Midbrain (tissue), 1 donor: ENCODE data around the gene GLB1L.

Experiments used
- DNase-seq: peaks from one replicate; lab custom pipeline; 2025; lab: John Stamatoyannopoulos, UW

The GLB1L gene

GRCh38 chr2:219223831-219224610 is 21.2 kb downstream of the GLB1L start:
- DNase-seq, result no peak

DNA sequence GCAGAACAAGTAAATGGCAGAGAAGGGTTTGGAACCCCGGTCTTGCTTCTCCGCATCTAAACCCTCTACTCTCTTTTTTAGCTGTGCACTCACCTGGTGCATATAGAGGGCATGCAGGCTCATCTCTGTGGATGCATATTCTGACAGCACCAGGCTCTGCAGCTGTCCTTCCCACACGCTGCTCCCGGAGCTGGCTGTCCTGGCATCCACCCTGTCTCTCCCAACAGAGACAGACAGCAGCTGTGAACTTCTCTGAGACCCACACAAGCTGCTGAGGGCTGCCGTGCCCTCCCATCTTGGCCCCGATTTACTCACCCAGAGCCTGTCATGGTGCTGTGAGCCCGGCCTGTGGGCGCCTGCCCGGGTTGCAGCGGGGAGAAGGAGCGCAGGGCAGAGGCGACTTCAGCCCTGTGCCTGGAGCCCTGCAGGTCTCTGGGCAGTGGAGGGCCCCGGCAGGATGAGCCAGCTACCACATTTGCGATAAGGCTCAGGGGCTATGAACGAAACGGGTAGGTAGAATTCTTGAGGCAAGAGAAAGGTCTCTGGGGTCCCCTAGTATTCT is 23.2 kb downstream of the GLB1L start:
- no peak for DNase-seq

DNA sequence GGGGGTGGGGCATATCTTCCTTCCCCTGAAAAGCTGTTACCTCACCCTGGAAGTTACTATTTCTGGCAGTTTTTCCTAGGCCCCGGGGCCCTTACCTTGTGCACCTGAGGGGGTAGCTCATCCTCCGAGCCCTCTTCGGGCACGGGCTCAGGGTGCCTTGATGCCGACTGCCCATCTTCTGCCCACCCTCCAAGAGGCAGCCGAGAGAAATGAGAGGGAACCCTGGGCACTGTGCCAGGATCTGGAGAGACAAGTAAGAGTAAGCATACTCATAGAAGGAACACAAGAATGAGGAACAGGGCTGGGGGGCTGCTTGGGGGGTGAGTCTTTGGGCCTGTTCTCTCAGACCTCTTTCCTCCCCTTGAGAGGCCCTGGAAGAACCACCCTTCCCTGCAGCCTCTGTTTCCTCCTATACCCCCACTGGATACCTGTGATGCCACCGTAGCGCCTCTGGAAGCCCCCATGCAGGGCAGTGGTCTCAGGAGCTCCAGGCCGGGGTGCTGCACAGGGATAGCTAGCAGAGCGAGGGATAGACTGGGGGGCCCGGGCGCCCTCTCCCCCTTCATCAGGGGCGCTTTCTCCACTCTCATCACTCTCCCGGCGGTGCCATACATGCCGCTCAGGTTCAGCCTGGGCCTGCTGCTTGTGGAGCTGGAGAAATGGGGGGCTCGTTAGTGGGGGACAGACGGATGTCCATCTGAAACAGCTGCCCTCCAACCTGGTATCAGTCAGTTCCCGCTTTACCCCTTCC is 24.4 kb downstream of the GLB1L start:
- DNase-seq, result no peak

DNA sequence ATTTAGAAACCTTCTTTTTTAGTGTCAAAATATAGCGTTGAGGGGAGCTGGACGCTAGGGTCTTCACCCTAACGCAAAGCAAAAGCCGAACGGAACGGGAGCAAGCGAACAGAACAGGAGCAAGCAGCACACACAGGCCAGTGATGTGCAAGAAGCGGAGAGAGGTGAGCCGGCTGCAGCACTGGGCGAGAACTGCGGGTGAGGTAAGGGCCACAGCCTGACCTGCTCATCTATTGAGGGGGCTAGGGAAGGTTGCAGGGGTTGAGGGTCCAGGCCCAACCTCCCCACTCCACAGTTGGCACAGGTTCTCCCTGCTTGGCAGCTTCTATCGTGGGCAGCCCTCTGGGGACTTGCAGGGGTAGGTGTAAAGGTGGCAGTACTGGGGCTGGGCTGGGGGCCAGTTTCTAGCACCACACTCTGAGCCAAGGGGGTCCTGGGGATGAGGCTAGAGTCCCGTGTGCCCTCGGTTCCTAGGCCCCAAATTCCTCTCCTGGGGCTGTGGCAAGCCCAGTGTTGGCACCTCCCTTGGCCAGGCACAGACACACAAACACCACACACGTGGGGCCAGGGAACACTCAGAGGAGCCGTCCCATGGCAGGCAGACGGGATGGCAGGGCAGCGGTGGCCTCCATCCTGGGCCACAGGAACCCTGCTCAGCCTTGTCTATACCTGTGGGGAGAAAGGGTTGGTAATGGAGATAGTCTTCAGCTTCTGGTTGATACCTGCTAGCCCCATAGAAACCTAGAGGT is 25.3 kb downstream of the GLB1L start:
- no peak for DNase-seq

DNA sequence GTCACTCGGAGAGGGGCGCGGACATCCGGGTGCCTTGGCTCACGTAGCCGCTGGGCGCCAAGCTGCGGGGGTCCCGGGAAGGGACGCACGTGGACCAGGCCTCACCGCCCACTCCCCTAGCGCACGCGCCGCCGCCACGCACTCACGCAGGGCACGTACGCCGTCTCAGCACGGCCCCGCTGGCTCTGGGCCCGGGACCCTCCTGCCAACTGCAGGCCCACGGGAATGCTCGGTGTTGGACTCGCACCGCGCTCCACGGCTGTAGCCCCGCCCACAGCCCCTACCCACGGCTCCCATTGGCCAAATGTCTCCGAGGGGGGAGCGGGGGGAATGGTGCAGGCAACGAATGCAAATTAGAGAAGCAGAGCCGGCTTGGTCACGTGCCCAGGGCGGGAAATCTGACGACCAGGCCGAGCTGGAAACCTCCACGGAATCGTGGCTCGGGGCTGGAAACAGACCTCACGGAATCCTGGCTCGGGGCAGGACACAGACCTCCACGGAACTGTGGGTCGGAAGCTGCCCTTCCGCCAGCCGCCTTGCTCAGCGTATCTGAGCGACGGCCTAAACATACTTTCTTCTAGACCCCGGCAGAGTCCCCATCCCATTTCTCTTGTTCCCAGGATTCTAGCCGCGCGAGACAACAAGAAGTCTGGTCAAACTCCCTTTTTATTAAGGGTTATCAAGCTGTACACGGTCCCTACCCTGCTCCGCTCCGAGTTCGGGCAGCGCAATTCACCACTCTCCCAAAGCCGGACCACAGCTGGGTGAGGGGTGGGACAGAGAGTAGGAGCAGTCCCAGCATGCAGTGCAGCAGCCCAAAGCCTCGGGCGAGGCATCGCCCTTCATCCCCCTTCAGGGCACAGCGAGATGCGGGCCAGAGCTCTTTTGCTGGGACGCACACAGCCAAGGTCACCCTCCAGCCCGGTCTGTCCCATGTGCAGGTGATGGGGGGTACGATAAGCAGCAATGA is 26.2 kb downstream of the GLB1L start, which contains the start of gene ABCB6:
Gene ABCB6, minus strand, starts transcription at position 227 of the 970 bp plus-strand sequence. CDS start 285 bp downstream, outside the sequence.
- peak; percentile 97 for DNase-seq

GRCh38 chr2:219218217-219218731 is 27.0 kb downstream of the GLB1L start:
- peak; percentile 85 for DNase-seq

- DNase-seq, result no peak
These were observed 28.7 kb downstream of the GLB1L start for GRCh38 chr2:219216535-219216915.

DNA sequence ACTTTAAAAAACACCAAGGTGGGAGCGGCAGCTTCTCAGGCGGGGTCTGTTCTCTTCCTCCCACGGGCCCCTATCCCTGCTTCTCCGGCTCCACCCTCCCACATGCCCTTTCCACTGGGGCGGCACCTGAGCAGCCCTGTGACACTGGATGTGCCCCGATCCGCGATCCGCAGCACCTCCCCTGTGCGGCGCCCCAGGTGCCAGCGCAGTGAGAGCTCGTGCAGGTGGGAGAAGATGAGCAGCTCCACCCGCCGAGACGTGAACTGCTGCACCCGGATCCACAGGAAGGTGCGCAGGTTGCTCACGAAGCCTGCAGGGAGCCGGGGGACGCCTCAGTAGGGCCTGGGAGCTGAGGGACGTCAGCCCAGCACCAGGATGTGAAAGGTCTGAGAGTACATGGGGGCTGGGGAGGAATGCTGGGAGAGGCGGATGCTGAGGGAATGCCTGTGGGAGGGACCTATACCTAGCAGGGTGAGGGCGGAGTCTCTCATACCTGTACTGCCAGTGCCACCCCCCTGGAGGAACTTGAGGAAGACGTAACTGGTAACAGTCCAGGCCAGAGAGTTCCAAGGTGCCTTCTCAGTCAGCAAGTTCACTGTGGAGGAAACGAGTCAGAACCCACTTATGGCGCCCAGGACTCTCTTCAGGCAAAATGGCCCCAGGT is 29.2 kb downstream of the GLB1L start:
- DNase-seq, result no peak

DNA sequence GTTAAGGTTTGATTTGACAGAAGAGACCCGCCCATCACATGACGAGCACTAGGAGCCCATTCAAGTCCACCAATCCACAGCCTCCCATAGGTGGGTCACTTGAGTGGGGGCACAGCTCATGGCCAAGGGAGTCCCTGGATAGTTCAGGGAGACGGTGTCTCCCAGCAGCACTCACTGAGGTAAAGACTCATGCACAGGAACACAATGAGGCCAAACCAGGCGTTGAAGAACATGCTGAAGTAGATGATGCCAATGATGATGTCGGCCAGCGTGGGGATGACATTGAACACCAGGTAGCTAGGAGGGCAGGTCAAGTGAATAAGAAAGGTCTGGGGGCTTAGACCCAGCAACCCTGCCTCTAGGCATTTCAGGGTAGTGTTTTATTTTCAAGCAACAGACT is 30.5 kb downstream of the GLB1L start:
- no peak for DNase-seq

GRCh38 chr2:219214141-219214540 is 31.1 kb downstream of the GLB1L start:
- DNase-seq, result no peak

DNA sequence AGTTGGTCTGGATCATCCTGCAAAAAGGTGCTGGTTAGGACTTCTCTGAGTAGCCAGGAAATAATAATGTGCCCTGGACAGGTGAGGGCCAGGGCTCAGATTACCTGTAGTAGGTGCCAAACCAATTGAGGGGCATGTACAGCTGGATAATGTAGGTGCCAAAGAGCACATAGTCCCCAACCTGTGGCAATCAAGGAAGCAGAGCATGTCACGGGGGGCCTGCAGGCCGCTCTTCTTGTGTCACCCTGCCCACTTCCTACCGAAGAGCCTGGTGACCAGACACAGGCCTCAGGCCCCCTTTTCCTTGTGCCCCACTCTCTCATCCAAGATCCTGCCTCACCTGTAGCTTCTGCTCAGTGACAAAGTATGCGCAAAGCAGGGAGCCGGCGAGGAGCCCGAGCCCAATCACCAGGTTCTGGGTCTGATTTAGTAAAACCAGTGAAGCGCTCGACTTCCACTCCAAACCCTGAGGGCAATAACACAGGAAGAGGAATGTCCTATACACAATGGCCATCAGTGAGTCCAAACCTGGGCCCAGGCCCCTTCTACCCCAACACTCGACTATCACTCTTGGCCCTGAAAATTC is 31.7 kb downstream of the GLB1L start:
- no peak for DNase-seq

GRCh38 chr2:219213026-219213415 is 32.2 kb downstream of the GLB1L start:
- DNase-seq, result no peak

DNA sequence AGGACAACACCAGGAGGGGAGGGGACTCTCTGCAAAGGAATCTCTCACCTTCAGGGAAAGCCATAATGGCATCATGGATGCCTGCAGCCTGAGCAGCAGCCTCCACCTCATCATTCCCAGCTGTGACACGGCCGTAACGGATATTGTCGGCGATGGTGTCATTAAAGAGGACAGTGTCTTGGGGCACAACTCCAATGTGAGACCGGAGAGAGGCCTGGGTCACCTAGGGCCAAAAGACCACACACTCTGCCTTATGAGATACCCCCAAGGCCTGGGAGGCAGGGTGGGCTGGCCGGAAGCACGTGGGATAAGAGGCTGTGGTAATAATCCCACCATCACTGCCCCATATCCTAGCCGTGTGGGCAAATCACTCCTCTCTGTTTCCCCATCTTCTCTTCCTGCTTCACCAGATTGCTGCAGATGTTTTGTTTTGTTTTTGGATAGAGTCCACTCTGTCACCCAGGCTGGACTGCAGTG is 34.3 kb downstream of the GLB1L start:
- no peak for DNase-seq

DNA sequence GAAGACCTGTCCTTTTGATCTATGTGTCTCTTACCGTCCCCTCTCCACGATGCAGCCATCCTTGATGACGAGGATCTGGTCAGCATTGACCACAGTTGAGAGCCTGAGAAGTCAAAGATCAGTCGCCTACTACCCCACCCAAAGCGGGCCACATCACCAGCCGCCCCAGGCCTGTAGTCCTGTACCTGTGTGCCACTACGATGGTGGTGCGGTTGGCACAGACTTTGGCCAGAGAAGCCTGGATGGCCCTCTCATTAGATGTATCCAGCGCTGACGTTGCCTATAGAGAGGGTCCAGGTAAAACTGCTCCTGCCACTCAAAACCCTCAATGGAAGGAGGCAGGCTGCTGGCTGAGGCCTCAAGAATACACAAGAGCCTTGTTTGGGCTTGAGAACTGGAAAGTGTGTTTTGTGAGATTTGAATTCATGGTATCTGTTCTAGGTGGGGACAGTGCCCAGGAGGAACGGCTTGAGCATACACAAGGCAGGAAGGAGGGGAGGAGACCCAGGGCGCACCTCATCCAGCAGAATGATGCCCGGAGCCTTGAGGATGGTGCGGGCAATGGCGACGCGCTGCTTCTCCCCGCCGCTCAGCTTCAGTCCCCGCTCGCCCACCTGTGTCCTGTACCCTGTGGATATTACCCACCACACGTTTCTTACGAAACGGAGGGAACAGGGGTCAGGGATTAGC is 34.9 kb downstream of the GLB1L start:
- no peak for DNase-seq

DNA sequence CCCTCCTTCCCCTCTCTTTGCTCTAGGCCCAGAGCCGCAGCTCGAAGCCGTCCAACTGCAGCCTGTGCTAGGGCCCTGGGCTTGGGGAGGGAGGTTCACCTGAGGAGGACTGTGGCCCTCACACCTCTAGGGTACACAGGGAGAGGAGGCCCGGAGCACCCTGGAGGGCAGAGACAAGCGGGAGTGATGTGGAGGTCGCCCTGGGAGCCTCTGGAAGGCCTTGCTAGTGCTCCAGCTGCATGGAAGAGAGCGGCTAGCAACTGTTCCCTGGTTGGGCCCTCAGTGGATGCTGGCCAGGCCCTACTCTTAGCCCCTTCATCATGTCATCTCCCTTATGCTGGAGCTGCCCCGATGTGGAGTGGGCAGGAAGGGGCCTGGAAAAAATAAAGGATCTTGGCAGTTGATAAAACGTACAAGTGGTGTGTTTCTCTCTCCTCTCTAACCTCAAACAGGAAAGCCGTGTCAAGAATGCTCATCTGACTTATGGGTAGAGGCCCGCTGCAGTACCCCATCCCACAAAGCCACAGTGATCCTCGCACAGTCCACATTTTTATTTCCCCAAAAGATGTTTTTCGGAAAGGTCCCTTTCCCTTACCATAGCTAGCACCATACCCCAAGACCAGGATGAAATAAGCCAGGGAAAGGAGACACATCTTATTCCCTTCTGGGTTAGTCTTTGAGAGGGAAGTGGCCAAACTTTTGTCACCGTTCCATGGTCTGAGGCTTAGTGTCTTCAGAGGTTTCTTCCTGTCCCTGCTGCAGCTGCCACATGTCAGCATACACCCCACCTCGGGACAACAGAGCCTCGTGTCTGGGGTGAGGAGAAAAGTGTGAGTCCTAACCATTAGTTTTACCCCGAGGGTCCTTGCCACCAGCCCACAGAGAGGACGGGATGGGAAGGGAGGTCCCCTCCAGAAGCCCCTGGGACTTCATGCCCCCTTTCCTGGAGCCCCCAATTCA is 35.7 kb downstream of the GLB1L start:
- no peak for DNase-seq

DNA sequence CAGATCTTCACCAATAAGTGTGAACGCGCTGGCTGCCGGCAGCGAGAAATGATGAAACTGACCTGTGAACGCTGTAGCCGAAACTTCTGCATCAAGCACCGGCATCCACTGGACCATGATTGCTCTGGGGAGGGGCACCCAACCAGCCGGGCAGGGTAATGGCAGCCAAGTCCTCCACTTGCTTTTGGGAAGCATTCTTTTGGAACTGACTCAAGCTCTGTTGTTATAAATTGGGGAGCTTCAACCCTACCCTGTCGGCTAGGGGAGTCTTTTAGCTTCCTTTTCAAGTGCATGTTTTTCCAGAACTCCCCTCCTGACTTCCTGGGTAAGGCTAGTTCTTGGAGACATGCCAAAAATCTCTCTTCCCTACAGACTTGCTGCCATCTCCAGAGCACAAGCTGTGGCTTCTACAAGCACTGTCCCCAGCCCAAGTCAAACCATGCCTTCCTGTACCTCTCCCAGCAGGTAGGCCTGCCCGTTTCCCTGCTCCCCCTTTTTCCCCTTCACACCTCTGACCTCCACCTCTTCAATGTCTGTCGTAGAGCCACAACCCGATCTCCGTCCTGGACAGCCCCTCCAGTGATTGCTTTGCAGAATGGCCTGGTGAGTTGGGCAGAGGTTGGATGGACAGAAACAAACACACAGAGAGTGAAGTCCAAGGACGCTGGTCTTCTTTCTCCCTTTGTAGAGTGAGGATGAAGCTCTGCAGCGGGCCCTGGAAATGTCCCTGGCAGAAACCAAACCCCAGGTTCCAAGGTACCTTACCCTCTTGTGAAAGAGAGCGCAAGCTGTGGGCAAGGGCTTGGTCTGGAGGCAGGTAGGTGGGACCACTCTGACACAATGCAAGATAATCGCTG is 37.1 kb downstream of the GLB1L start:
- no peak for DNase-seq
